H1 (cell line): ENCODE measurements around the gene PDE8B. TPM values are rescaled to one million over a fixed set of nuclear protein-coding genes. Genes with fewer than 3 reads are reported as not detected.

Experiments used
- BRCA1 ChIP-seq: IDR thresholded peaks from 2 replicates; pipeline ENCODE4 v1.6.1; 2012; ENCODE audit warnings: low read depth, low read length, improper control_type of control experiment
- CBX8 ChIP-seq: fragments of 300-800, 300-1000 bp; sonication (generic); IDR thresholded peaks from 2 replicates; pipeline ENCODE4 v1.7.1; 2016; ENCODE audit warnings: low read depth, low read length, borderline replicate concordance
- SP2 ChIP-seq: IDR thresholded peaks from 2 replicates; pipeline ENCODE4 v1.6.1; 2012; ENCODE audit warnings: mild to moderate bottlenecking, low read length, inconsistent platforms
- SP4 ChIP-seq: IDR thresholded peaks from 2 replicates; pipeline ENCODE4 v1.6.1; 2012; ENCODE audit warnings: low read length, inconsistent platforms
- TAF7 ChIP-seq: optimal IDR thresholded peaks from 2 replicates; pipeline ENCODE3; 2011; ENCODE audit warnings: low read depth, mild to moderate bottlenecking, inconsistent platforms, low read length, moderate library complexity, borderline replicate concordance
- polyA plus RNA-seq, 7 experiments: library from polyadenylated mRNA; depleted of rRNA in 3 of 7; stranded (reverse) in 5 of 7; unstranded in 2 of 7; fragments of >200 nt in 5 of 7; fragments of 200-250 nt in 2 of 7; gene quantifications; 1 replicate in 5 of 7; 2 replicates in 1 of 7; 4 replicates in 1 of 7; pipeline versions ENCODE4 v1.2.1 to v1.2.3, GENCODE V29; 2011 to 2013; ENCODE audit warnings: missing spikeins in 2 of 7, mixed read lengths in 2 of 7
- total RNA-seq: library from RNA; stranded (reverse); fragmentation: NEBNext Ultra II Directional; extraction: Animal tissue kit (Norgen Biotek cat#: 25700); gene quantifications from 2 replicates; pipeline ENCODE4 v1.2.1, GENCODE V29; 2021

Gene PDE8B
- total and polyA plus RNA-seq, 2 of the 8 experiments (the other 6 are each of a cell fraction or from before 2014, with no cell fraction given) = 0.32 to 1.1 TPM

DNA sequence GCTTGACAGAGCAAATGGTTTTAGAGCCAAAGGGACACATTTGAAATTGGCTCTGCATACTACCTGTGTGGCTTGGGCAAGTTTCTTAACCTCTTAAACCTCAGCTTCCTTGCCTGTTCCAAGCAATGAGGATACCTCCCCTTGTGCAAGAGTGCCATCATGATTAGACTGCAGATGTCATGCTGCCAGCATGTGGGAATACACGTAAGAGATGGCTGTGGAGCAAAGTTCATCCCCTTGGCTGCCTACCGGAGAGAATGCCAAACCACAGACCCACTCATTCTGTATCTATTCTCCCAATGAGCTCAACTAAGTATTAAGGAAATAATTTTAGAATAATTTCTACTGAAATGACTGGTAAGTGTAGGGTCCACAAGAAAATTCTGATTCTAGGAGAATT is 180.3 kb downstream of the PDE8B start (continued):
- TF ChIP-seq BRCA1 (no peak), TAF7 (no peak), SP2 (no peak), SP4 (no peak), CBX8 (no peak)
